Panc1 (cell line): Measurements from ENCODE around the gene HELZ. TPM values are rescaled to one million over a fixed set of nuclear protein-coding genes. Genes with fewer than 3 reads are reported as not detected.

Source experiments
- ATAC-seq: fragments of 200-7000 bp; cut with Tn5 transposase; 2 replicates; pipeline ENCODE4 v1.9.1; 2020; ENCODE audit warnings: mild to moderate bottlenecking, moderate library complexity
- BruUV-seq: library from RNA; stranded (reverse); fragments of 400-500 nt; replicated peaks from 2 replicates; lab custom pipeline; 2021; lab: Mats Ljungman, UMichigan
- CTCF ChIA-PET: fragments of 300-600 bp; sonication (Branson Sonifier 250); formaldehyde crosslinking; loops from one replicate; lab custom pipeline; 2022; ENCODE audit warnings: antibody characterized with exemption; lab: Charles Lee
- POLR2A ChIA-PET: fragments of 300-600 bp; sonication (Branson Sonifier 250); formaldehyde crosslinking; loops from one replicate; lab custom pipeline; 2022; ENCODE audit warnings: antibody characterized with exemption; lab: Charles Lee
- DNase-seq: peaks from one replicate; pipeline ENCODE4 v3.0.0-alpha.2; 2010; ENCODE audit warnings: low read depth, low spot score
- H3K27ac ChIP-seq: 2 replicates; pipeline ENCODE4 v1.5.1; 2011; ENCODE audit warnings: mild to moderate bottlenecking, low read length, inconsistent platforms
- H3K27me3 ChIP-seq: fragments of 200-500 bp; sonication (Bioruptor generic); 2 replicates; pipeline ENCODE4 v1.6.0; 2014; ENCODE audit warnings: low read length, inconsistent platforms; ENCODE audit not compliant: control insufficient read depth, insufficient read depth
- H3K36me3 ChIP-seq: fragments of 200-500 bp; sonication (Bioruptor generic); 2 replicates; pipeline ENCODE4 v1.5.1; 2014; ENCODE audit warnings: inconsistent platforms, mild to moderate bottlenecking, low read length, moderate library complexity; ENCODE audit not compliant: control insufficient read depth, insufficient read depth
- H3K4me1 ChIP-seq: 2 replicates; pipeline ENCODE4 v1.5.1; 2011; ENCODE audit warnings: inconsistent platforms, mild to moderate bottlenecking, low read length, moderate library complexity; ENCODE audit not compliant: control insufficient read depth, insufficient read depth
- H3K4me3 ChIP-seq, 2 experiments: 2 replicates each; pipeline ENCODE4 v1.5.1; 2011 to 2012; ENCODE audit warnings: low read depth in 2 of 2, low read length in 2 of 2, mild to moderate bottlenecking in 2 of 2, inconsistent platforms in 1 of 2, moderate library complexity in 1 of 2
- H3K9me3 ChIP-seq: fragments of 200-500 bp; sonication (Bioruptor generic); 2 replicates; pipeline ENCODE4 v1.5.1; 2014; ENCODE audit warnings: low read depth, mild to moderate bottlenecking, inconsistent platforms, low read length, moderate library complexity; ENCODE audit not compliant: control insufficient read depth, insufficient read depth
- CTCF ChIP-seq: fragments of 450-650 bp; IDR thresholded peaks from 2 replicates; pipeline ENCODE4 v1.5.1; 2017; ENCODE audit warnings: mild to moderate bottlenecking
- POLR2AphosphoS5 ChIP-seq: IDR thresholded peaks from 2 replicates; pipeline ENCODE4 v1.6.1; 2012; ENCODE audit warnings: mild to moderate bottlenecking, low read depth, low read length, moderate library complexity
- SIN3A ChIP-seq: IDR thresholded peaks from 2 replicates; pipeline ENCODE4 v1.6.1; 2012; ENCODE audit warnings: low read depth, mild to moderate bottlenecking, low read length, moderate library complexity, borderline replicate concordance; ENCODE audit not compliant: insufficient read depth
- TCF7L2 ChIP-seq: IDR thresholded peaks from 2 replicates; pipeline ENCODE4 v1.6.1; 2011; ENCODE audit warnings: mild to moderate bottlenecking, low read depth, low read length, inconsistent platforms
- in situ Hi-C: cut with HindIII; loops from 2 replicates; pipeline ENCODE4 v1.10.0; 2016; ENCODE audit warnings: low sequenced_read_pairs, low pct_unique_long_range_greater_than_20kb
- intact Hi-C: fragments of 100-400 bp; cut with micrococcal nuclease; formaldehyde crosslinking; loops from one replicate; pipeline ENCODE4 v1.10.0; 2022; ENCODE audit not compliant: unreplicated experiment
- total RNA-seq: library from RNA; stranded (reverse); gene quantifications from one replicate; pipeline ENCODE4 v1.2.1, GENCODE V29; 2021; ENCODE audit not compliant: unreplicated experiment
- TF ChIP-seq, protein P1 (sequence below), 2 experiments: IDR thresholded peaks; 2 replicates each; pipeline ENCODE4 v1.6.1; 2011 to 2012; ENCODE audit warnings: low read depth in 2 of 2, control low read depth in 1 of 2, low read length in 1 of 2, mild to moderate bottlenecking in 1 of 2, moderate library complexity in 1 of 2; ENCODE audit not compliant: insufficient read depth in 1 of 2

The HELZ gene
- total RNA-seq, 1 experiment from 2014 or later: 15.0 TPM

GRCh38 chr17:67238991-67239390, 6.0 kb downstream of the HELZ start:
- BruUV-seq: no TSS peak
- Histone ChIP-seq H3K27ac (no peak overlapping the region), H3K4me3 (no peak overlapping the region), H3K36me3 (peaks cover 1% of the 10 kb centered on the region), H3K27me3 (no peaks in the 10 kb centered on the region), H3K4me1 (no peaks in the 10 kb centered on the region), H3K9me3 (no peaks in the 10 kb centered on the region)
- POLR2A ChIA-PET: no interaction called here
- intact Hi-C loops (no loop called here), in situ Hi-C loops (no loop called here)
- TF ChIP-seq TCF7L2: no peak
- no peak for TF ChIP-seq POLR2AphosphoS5
- TF ChIP-seq SIN3A: no peak
- TF ChIP-seq CTCF: no peak
- TF ChIP-seq, protein P1, sequence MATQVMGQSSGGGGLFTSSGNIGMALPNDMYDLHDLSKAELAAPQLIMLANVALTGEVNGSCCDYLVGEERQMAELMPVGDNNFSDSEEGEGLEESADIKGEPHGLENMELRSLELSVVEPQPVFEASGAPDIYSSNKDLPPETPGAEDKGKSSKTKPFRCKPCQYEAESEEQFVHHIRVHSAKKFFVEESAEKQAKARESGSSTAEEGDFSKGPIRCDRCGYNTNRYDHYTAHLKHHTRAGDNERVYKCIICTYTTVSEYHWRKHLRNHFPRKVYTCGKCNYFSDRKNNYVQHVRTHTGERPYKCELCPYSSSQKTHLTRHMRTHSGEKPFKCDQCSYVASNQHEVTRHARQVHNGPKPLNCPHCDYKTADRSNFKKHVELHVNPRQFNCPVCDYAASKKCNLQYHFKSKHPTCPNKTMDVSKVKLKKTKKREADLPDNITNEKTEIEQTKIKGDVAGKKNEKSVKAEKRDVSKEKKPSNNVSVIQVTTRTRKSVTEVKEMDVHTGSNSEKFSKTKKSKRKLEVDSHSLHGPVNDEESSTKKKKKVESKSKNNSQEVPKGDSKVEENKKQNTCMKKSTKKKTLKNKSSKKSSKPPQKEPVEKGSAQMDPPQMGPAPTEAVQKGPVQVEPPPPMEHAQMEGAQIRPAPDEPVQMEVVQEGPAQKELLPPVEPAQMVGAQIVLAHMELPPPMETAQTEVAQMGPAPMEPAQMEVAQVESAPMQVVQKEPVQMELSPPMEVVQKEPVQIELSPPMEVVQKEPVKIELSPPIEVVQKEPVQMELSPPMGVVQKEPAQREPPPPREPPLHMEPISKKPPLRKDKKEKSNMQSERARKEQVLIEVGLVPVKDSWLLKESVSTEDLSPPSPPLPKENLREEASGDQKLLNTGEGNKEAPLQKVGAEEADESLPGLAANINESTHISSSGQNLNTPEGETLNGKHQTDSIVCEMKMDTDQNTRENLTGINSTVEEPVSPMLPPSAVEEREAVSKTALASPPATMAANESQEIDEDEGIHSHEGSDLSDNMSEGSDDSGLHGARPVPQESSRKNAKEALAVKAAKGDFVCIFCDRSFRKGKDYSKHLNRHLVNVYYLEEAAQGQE (IDR thresholded peaks at IDR 0.05; ENCODE audit: insufficient read depth in 1 of 2, low read depth in 2 of 2, low read length in 1 of 2): no peak
- no peak for ATAC-seq
- DNase-seq: no peak
- CTCF ChIA-PET: interaction anchor here (0.6 kb wide), 1 partner anchor 17 kb away, joined by 7 read pairs; no protein-coding TSS in a partner anchor

GRCh38 chr17:67232441-67232840, 12.6 kb downstream of the HELZ start:
- Histone ChIP-seq H3K9me3 (no peaks in the 10 kb centered on the region), H3K27me3 (no peaks in the 10 kb centered on the region), H3K4me1 (no peaks in the 10 kb centered on the region), H3K4me3 (no peak overlapping the region), H3K36me3 (no peaks in the 10 kb centered on the region), H3K27ac (no peak overlapping the region)
- no peak for TF ChIP-seq POLR2AphosphoS5
- TF ChIP-seq CTCF: no peak
- DNase-seq: no peak
- intact Hi-C loops (no loop called here), in situ Hi-C loops (no loop called here)
- ChIA-PET CTCF (no interaction called here), POLR2A (no interaction called here)
- ATAC-seq: no peak
- no TSS peak for BruUV-seq
